ENCODE measurements around the gene STX2.

DNA sequence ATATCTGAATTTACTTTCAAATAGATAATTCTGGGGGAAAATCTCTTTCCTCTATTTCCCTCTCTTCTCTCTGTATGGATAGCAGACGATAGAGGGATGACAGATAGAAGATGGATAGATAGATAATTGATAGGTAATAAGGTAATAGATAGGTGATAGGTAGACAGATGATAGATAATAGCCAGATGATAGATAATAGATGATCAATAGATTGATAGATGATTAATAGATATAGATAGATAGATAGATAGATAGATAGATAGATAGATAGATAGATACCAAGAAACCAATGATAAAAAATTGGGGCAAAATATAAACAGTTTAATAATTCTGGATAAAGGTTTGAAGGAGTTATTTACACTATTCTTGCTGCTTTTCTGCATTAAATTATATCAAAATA lies 96.3 kb downstream of the STX2 start:
- TF ChIP-seq, protein P1, sequence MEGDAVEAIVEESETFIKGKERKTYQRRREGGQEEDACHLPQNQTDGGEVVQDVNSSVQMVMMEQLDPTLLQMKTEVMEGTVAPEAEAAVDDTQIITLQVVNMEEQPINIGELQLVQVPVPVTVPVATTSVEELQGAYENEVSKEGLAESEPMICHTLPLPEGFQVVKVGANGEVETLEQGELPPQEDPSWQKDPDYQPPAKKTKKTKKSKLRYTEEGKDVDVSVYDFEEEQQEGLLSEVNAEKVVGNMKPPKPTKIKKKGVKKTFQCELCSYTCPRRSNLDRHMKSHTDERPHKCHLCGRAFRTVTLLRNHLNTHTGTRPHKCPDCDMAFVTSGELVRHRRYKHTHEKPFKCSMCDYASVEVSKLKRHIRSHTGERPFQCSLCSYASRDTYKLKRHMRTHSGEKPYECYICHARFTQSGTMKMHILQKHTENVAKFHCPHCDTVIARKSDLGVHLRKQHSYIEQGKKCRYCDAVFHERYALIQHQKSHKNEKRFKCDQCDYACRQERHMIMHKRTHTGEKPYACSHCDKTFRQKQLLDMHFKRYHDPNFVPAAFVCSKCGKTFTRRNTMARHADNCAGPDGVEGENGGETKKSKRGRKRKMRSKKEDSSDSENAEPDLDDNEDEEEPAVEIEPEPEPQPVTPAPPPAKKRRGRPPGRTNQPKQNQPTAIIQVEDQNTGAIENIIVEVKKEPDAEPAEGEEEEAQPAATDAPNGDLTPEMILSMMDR (IDR thresholded peaks at IDR 0.05; ENCODE audit: insufficient read depth, low read depth, low read length): no peak
- TF ChIP-seq EZH2 (IDR thresholded peaks at IDR 0.05; ENCODE audit: insufficient read depth, low read length): no peak
